Calu3 (cell line): ENCODE results near the gene PPP1R15A. TPM values are rescaled to one million over a fixed set of nuclear protein-coding genes. Genes with fewer than 3 reads are reported as not detected.
"Not testable (repeated sequence)": the region's sequence is repeated elsewhere in the genome, so short reads cannot be mapped to it uniquely, and the experiment has no call there.

Experiments
- BruUV-seq: library from RNA; stranded (reverse); fragments of 400-500 nt; replicated peaks from 2 replicates; lab custom pipeline; 2021; lab: Mats Ljungman, UMichigan
- CTCF ChIA-PET: fragments of 300-600 bp; sonication (Branson Sonifier 250); formaldehyde crosslinking; loops from one replicate; lab custom pipeline; 2022; ENCODE audit warnings: antibody characterized with exemption; lab: Charles Lee
- DNase-seq: peaks from one replicate; pipeline ENCODE4 v3.0.0; 2022
- H3K27ac Mint-ChIP-seq: one replicate; pipeline ENCODE4 v1.8.0; 2022; ENCODE audit warnings: mixed read lengths; ENCODE audit not compliant: unreplicated experiment
- H3K27me3 Mint-ChIP-seq: one replicate; pipeline ENCODE4 v1.8.0; 2022; ENCODE audit warnings: mixed read lengths; ENCODE audit not compliant: unreplicated experiment
- H3K36me3 Mint-ChIP-seq: one replicate; pipeline ENCODE4 v1.8.0; 2022; ENCODE audit warnings: mild to moderate bottlenecking, moderate library complexity, mixed read lengths; ENCODE audit not compliant: insufficient read depth, unreplicated experiment
- H3K4me1 Mint-ChIP-seq: one replicate; pipeline ENCODE4 v1.8.0; 2022; ENCODE audit warnings: mild to moderate bottlenecking, low read depth, mixed read lengths; ENCODE audit not compliant: unreplicated experiment
- H3K4me3 Mint-ChIP-seq: one replicate; pipeline ENCODE4 v1.8.0; 2022; ENCODE audit warnings: mild to moderate bottlenecking, low read depth, moderate library complexity, mixed read lengths; ENCODE audit not compliant: unreplicated experiment
- H3K9me3 Mint-ChIP-seq: one replicate; pipeline ENCODE4 v1.8.0; 2022; ENCODE audit warnings: low read depth, mixed read lengths; ENCODE audit not compliant: unreplicated experiment
- intact Hi-C: fragments of 100-400 bp; cut with micrococcal nuclease; formaldehyde crosslinking; loops from one replicate; pipeline ENCODE4 v1.10.0; 2022; ENCODE audit not compliant: unreplicated experiment
- total RNA-seq: library from RNA; stranded (reverse); gene quantifications from 2 replicates; pipeline ENCODE4 v1.2.3, GENCODE V29; 2022
- TF ChIP-seq, protein P1 (sequence below): fragments of 200-600 bp; IDR thresholded peaks from one replicate; pipeline ENCODE4 v1.8.0; 2022; ENCODE audit warnings: antibody characterized with exemption; ENCODE audit not compliant: unreplicated experiment

PPP1R15A gene
- total RNA-seq, 1 experiment from 2014 or later: 118 TPM

DNA sequence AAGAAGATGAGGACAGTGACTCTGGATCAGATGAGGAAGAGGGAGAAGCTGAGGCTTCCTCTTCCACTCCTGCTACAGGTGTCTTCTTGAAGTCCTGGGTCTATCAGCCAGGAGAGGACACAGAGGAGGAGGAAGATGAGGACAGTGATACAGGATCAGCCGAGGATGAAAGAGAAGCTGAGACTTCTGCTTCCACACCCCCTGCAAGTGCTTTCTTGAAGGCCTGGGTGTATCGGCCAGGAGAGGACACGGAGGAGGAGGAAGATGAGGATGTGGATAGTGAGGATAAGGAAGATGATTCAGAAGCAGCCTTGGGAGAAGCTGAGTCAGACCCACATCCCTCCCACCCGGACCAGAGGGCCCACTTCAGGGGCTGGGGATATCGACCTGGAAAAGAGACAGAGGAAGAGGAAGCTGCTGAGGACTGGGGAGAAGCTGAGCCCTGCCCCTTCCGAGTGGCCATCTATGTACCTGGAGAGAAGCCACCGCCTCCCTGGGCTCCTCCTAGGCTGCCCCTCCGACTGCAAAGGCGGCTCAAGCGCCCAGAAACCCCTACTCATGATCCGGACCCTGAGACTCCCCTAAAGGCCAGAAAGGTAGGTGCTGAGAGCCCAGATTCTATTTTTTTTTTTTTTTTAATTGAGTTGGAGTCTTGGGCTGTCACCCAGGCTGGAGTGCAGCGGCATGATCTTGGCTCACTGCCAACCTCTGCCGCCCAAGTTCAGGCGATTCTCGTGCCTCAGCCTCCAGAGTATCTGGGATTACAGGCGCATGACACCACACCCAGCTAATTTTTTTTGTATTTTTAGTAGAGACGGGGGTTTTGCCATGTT is 2.3 kb downstream of the PPP1R15A start:
- Mint-ChIP-seq H3K4me1 (peaks cover 33% of the 10 kb centered on the region), H3K4me3 (peak overlapping the region; percentile 95), H3K9me3 (no peaks in the 10 kb centered on the region), H3K27ac (peak overlapping the region; percentile 100), H3K27me3 (peaks cover 8% of the 10 kb centered on the region), H3K36me3 (peaks cover 80% of the 10 kb centered on the region)
- intact Hi-C loops: loop anchor here (2.0 kb wide), 1 partner anchor 90 kb away; the partner anchor contains the start of gene FTL
- BruUV-seq: TSS peak; percentile 13
- DNase-seq: no peak
- CTCF ChIA-PET: interaction anchor here (0.9 to 2.2 kb wide), 3 partner anchors 25 to 96 kb away, joined by 3 to 10 read pairs (median 7); partner anchors contain the start of gene NUCB1
- TF ChIP-seq, protein P1, sequence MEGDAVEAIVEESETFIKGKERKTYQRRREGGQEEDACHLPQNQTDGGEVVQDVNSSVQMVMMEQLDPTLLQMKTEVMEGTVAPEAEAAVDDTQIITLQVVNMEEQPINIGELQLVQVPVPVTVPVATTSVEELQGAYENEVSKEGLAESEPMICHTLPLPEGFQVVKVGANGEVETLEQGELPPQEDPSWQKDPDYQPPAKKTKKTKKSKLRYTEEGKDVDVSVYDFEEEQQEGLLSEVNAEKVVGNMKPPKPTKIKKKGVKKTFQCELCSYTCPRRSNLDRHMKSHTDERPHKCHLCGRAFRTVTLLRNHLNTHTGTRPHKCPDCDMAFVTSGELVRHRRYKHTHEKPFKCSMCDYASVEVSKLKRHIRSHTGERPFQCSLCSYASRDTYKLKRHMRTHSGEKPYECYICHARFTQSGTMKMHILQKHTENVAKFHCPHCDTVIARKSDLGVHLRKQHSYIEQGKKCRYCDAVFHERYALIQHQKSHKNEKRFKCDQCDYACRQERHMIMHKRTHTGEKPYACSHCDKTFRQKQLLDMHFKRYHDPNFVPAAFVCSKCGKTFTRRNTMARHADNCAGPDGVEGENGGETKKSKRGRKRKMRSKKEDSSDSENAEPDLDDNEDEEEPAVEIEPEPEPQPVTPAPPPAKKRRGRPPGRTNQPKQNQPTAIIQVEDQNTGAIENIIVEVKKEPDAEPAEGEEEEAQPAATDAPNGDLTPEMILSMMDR: no peak

DNA sequence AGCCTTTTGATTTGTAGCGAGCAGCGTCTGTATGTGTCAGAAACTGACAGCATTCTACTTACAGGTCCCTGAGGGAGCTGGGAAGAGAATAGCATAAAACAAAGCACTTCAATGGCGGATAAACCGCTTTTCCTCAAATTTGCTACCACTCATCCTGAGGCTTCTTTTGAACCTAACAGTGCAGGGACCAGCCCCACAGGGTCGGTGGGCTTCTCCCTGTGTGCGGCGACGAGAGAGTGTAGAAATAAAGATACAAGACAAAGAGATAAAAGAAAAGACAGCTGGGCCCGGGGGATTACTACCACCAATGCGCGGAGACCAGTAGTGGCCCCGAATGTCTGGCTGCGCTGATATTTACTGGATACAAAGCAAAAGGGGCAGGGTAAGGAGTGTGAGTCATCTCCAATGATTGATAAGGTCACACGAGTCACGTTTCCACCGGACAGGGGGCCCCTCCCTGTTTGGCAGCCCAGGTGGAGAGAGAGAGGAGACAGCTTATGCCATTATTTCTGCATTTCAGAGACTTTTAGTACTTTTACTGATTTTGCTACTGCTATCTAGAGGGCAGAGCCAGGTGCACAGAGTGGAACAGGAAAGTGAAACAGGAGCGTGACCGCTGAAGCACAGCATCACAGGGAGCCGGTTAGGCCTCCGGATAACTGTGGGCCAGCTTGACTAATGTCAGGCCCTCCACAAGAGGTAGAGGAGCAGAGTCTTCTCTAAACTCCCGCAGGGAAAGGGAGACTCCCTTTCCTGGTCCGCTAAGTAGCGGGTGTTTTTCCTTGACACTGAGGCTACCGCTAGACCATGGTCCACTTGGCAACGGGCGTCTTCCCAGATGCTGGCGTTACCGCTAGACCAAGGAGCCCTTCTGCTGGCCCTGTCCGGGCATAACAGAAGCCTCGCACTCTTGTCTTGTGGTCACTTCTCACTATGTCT is 4.1 kb downstream of the PPP1R15A start:
- peak overlapping the region; percentile 95 for H3K4me3 Mint-ChIP-seq
- BruUV-seq: TSS peak; percentile 92
- H3K9me3 Mint-ChIP-seq, H3K27me3 Mint-ChIP-seq, intact Hi-C loops: not testable (repeated sequence)
- H3K36me3 Mint-ChIP-seq: peaks cover 91% of the 10 kb centered on the region
- H3K4me1 Mint-ChIP-seq: peaks cover 33% of the 10 kb centered on the region
- CTCF ChIA-PET: interaction anchor here (0.6 to 2.2 kb wide), 3 partner anchors 24 to 616 kb away, joined by 3 to 7 read pairs (median 4); partner anchors contain the start of gene NUCB1
- DNase-seq: peak; percentile 75
- peak overlapping the region; percentile 100 for H3K27ac Mint-ChIP-seq

DNA sequence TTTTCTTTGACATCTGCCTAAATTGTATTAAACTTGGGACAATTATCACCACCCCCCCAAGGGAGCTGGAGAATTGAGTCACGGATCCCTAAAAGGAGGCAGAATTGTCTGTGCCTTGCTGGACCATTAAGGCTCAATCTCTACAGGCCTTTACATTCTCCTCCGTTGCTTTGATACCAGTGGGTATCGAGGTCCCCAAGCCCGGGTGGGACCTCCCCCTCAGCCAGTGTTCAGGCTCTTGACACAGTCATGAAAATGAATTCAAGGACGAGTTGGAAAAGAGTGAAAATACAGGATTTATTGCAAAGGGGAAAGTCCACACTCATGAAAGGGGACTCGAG is 5.6 kb downstream of the PPP1R15A start:
- Mint-ChIP-seq H3K27ac (peak overlapping the region; percentile 82), H3K4me1 (peaks cover 34% of the 10 kb centered on the region), H3K27me3 (peaks cover under 1% of the 10 kb centered on the region), H3K4me3 (peak overlapping the region; percentile 20), H3K36me3 (peaks cover 91% of the 10 kb centered on the region), H3K9me3 (peaks cover 3% of the 10 kb centered on the region)
- intact Hi-C loops: no loop called here
- CTCF ChIA-PET: interaction anchor here (0.6 kb wide), 1 partner anchor 297 kb away, joined by 6 read pairs; no protein-coding TSS in a partner anchor
- TF ChIP-seq, protein P1: no peak
- BruUV-seq: no TSS peak
- no peak for DNase-seq

DNA sequence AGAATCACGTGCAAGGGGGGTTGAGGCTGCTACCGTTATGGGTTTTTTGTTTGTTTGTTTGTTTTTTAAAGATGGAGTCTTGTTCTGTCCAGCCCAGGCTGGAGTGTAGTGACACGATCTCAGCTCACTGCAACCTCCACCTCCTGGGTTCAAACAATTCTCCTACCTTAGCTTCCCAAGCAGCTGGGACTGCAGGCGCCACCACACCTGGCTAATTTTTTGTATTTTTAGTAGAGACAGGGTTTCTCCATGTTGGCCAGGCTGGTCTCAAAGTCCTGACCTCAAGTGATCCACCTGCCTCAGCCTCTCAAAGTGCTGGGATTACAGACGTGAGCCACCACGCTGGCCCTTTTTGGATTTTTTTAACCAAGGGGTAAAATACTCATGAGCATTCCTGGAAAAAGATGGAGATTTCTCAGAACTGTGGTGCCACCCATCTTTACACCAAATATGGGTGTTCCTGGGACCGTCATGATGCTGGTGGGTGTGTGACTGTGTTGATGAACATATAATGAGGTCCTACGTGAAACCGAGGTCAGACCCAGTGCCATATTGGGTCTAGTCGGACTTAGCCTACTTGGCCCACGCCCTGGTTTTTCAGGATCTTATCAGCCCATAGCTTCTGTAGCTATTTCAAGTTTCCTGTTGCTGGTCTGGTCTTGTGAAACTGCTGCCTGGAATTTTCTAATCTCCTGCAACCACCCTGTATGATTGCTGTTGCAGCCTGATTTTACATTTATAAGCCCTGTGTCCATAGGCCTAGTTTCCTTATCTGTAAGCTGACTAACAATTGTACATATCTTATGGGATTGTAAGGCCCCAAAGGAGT is 6.2 kb downstream of the PPP1R15A start:
- H3K27me3 Mint-ChIP-seq: no peaks in the 10 kb centered on the region
- TF ChIP-seq, protein P1: no peak
- intact Hi-C loops: no loop called here
- no peak for DNase-seq
- peaks cover 91% of the 10 kb centered on the region for H3K36me3 Mint-ChIP-seq
- no TSS peak for BruUV-seq
- H3K9me3 Mint-ChIP-seq: peaks cover 5% of the 10 kb centered on the region
- CTCF ChIA-PET: interaction anchor here (0.6 to 1.0 kb wide), 2 partner anchors 78 to 92 kb away, joined by 3 to 7 read pairs; no protein-coding TSS in a partner anchor
- H3K4me3 Mint-ChIP-seq: peak overlapping the region; percentile 20
- peak overlapping the region; percentile 82 for H3K27ac Mint-ChIP-seq
- peaks cover 34% of the 10 kb centered on the region for H3K4me1 Mint-ChIP-seq
